ENCODE data around the gene INTS7.
A peak's percentile ranks its signal among the peaks of the same experiment; 100 is the strongest.
"Not testable (repeated sequence)": the region's sequence is repeated elsewhere in the genome, so short reads cannot be mapped to it uniquely, and the experiment has no call there.

The INTS7 gene

DNA sequence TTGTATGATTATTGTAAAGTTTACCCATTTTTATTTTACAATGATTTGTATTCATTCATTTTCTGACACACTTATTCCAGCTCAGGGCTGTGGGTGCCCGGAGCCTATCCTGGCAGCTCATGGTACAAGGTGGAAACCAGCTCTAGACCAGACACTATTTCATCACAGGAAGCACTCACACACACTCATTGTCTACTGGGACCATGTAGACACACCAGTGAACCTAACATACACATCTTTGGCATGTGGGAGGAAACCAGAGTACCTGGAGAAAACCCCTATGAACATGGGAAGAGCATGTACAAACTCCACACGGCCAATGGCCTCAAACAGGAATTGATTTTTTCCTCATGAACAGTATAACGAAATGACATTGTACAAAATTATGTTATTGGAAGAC lies 2.5 kb upstream of the INTS7 start:
- no peak for DNase-seq (ENCODE audit: low read depth, low spot score)

DNA sequence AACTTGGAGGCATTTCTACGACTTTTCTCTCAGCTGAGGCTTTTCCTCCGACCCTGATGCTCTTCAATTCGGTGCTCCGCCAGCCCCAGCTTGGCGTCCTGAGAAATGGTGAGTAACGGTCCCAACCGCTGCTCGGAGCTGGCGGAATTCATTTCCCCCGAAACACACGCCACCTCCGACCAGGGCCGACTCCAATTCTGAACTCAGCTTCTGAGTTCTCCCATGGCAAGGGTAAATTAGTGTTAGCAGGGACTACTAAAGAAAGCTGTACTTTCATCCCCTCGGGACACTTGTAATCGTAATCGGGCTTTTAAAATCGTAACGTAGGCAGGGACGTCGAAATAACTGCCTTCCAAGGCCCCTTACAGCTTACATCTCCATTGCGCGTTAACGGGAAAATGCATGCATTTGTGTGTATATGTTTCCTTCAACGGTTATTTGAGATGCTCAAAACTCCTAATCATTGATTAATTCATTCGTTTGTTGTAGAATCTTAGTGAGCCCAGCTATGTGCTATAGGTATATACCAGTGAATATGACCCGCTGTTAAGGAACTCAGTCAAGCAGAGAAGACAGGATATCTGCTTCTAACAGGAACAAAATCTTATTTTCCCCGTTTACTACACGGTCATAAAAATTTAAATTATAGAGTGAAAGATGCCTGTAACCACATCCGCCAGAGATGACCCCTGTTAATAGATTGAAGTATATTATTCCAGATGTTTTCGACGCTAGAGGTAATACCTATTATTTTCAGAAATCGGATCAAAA lies 663 bp upstream of the INTS7 start:
- DNase-seq (ENCODE audit: low read depth, low spot score) = no peak

DNA sequence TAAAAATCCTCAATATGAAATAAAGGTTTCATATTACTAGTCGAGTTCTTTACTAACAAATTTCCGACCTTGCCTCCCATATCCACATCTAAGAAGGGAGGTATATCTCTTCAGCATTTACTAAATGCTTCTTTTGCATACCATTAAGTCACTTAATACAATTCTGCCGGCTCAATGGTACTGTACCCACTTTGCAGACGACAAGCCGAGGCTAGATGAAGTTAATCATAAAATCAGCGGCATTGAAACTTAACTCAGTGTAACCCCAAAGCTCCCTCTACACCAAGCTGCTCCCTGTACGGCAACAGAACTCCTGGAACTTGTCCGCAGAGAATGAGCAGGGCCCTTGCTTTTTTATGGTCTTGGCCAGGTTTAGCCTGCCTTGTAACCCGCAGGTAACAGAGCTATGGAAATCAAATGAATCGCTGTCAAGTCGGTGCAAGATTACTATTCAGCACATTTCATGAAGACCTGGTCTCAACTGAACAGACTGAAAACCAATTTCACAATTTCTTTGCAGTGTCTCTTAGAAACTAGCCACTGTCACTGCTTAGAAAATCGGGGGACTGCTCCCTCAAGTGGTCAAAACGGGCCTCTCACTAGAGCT lies 738 bp downstream of the INTS7 start:
- no peak for DNase-seq (ENCODE audit: low read depth, low spot score)

DNA sequence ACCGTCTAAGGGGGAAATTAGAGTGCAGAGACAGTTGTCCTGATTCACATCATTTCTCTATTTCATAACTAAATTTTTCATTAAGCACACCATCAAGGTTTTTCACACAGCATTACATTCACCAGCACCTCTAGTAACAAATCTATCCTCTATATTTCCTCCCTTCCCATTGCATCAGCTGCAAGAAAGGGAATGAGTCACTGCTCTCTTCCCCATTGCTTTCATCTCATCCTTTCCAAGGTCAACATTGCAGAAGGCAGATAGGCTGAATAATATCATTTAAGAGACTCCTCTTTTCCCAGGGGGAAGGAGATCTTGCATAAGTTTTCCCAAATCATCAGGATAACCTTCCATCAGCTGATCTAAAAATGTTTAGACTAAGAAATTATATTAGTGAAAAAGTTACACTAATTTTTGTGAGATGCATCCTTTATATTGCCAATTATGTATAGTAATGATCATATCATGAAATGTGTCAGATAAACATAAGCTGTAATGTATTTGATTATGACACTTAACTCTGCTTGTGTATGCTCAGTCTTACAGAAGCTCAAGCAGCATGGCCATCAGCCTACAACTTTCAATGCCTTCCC lies 4.3 kb downstream of the INTS7 start:
- DNase-seq (ENCODE audit: low read depth, low spot score) = no peak

DNA sequence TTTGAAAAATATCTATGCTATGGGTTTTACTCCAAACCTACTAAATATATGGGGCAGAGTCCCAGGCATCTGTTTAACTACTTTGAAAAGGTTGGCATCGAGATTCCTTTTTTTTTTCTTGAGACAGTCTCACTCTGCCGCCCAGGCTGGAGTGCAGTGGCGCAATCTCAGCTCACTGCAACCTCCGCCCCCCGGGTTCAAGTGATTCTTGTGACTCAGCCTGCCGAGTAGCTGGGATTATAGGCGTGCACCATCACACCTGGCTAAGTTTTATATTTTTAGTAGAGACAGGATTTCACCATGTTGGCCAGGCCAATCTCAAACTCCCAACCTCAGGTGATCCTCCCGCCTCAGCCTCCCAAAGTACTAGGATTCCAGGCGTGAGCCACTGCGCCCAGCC lies 7.6 kb downstream of the INTS7 start:
- DNase-seq (ENCODE audit: low read depth, low spot score) = not testable (repeated sequence)

DNA sequence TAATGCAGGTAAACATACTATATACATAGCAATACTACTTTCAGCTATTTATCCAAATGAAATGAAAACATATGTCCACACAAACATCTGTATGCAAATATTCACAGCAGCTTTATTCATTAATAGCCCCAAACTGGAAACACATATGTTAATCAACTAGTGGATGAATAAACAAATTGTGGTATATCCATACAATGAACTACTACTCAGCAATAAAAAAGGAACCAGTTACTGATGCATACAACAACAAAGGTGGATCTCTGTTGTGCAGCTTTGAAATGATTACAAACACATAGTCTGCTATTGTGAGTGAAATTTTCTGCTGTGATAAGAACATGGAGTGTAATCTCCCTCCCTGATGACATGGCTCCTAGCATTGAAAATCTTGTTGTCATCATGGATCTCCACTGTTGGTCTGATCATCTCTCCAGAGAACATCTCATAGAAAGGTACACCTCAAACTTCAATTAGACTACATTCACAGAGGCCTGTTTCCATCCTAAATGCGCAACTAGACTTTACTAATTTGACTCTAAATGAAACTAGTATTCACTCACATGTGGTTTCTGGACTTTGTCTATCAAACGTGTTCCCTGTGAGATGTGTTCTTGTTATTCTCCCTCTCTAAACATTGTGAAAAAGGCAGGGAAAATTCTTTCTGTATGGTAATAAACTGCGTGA lies 10.7 kb downstream of the INTS7 start:
- DNase-seq (ENCODE audit: low read depth, low spot score) = no peak

DNA sequence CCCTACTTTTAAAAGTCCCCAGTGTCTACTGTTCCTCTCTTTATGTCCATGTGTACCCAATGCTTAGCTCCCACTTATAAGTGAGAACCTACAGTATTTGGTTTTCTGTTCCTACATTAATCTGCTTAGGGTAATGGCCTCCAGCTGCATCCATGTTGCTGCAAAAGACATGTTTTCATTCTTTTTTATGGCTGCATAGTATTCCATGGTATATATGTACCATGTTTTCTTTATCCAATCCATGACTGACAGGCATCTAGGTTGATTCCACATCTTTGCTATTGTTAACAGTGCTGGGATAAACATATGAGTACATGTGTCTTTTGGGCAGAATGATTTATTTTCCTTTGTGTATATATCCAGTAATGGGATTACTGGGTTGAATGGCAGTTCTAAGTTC lies 12.4 kb downstream of the INTS7 start:
- not testable (repeated sequence) for DNase-seq (ENCODE audit: low read depth, low spot score)

DNA sequence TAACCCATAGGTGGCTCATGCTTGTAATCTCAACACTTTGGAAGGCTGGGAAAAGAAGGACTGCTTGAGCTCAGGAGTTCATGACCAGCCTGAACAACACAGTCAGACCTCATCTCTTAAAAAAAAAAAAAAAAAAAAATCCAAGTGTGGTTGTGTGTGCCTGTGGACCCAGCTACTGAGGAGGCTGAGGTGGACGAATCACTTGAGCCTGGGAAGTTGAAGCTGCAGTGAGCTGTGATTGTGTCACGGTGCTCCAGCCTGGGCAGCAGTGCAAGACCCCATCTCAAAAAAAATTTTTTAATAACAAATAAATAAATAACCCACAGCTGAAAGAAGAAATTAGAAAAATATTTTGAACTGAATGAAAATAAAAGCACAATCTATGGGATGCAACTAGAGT lies 13.8 kb downstream of the INTS7 start:
- DNase-seq (ENCODE audit: low read depth, low spot score) = no peak

DNA sequence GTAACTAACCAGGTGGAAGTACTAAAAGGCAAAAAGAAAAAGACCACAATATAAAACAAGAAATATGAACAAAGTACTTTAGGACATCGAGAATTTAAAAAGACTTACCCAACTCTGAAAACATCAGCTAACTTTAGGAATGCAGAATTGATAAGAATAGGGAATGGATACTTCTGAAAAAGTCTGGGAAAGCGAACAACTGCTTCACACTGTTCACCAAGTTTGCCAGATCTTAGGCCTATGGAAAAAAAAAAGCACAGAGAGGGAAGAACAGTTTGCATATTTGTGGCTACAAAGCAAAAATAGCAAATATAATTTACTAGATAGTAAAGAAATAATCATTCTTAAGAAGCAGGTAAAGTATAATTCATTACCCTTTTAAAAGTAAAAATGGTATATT lies 14.4 kb downstream of the INTS7 start:
- DNase-seq (ENCODE audit: low read depth, low spot score) = no peak

DNA sequence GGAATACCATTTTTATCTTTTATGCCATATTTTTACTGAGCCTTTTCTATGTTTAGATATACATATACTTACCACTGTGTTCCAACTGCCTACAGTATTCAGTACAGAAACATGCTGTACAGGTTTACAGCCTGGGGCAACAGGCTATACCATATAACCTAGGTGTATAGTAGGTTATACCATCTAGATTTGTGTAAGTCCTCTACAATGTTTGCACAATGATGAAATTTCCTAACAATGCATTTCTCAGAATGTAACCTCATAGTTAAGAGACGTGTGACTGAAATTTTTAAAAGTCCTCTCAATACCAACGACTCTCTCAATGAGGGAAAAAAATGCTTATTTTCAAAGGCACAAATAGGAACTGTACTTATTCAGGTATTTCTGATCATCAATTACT lies 21.7 kb downstream of the INTS7 start:
- no peak for DNase-seq (ENCODE audit: low read depth, low spot score)

DNA sequence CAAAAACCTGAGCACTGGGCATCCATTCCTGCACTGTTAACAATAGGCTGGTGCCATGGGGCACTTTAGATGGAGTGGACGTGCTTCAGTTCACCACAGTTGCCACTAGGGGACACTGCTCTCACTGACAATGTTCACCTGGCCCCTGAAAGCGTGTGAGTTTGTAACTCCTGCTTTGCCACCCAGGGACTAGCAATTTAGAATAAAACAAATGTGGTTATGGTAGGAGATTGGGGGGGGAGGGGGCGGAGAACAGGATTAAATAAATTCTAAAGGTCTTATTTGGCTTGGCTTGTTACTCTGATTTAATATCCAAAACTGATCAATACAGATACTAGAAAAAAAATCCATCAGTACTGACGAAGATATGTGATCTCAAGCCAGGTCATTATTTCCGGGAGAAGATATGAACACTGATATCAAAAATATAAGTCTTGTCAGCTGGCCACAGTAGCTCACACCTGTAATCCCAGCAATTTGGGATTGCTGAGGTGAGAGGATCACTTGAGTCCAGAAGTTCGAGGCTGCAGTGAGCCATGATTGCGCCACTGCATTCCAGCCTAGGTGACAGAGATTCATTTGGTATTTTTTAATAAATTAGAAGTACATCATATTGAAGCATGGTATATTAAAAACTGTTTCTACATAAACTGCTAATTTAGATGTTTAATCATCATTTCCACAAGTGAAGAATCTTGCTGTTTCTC lies 23.2 kb downstream of the INTS7 start:
- peak; percentile 68 for DNase-seq (ENCODE audit: low read depth, low spot score)

DNA sequence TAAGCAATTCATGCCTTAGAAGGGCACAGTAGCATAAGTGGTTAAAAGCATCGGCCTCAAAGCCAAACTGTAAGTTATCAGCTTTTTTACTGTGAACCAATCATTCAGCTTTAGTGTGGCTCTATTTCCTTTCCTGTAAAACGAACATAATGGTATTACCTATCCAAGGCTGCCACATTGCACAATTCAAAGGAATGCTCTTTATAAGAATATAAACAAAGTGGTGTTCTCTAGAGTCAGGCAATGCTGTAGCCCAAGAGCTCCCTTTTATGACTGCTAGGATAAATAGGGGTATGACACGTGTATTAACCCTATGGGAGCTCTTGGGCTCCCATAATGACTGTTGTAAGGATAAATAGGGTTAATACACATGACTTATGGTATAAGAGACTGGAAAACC lies 25.4 kb downstream of the INTS7 start:
- no peak for DNase-seq (ENCODE audit: low read depth, low spot score)

DNA sequence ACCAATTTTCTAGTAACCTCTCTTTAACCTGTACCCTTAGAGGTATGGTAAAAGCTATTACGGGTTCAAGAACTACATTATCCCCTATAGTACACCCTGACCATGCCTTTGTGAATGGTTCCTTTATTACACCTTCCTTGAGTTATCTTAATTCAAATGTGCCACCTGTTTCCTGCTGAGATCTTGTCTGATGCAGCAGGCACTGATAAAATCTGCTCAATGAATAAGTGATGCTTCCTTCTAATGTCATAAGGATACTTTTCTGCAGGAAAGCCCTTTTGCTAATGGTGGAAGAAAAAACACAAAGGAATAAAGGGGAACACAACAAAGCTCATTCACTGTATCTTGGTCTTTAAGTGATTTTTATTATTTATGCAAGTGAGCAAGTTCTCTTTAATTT lies 25.8 kb downstream of the INTS7 start:
- DNase-seq (ENCODE audit: low read depth, low spot score) = no peak

DNA sequence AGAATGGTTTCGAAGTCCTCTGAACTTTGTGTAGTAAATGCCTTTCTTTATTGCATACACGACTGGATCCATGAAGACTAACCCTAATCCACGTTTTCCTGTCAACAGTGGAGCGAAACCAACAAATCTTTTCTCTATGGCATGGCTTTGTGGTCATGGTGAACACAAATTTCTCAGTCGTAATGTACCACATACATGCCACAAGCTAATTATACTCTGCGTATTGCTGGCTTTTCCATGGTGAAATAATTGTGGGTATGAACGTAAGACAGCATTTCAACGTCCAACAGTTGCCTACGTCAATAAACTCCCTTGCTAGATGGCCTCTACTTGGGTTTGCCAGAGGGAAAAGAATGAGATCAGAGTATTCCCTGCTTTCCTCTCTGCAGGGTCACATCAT lies 27.5 kb downstream of the INTS7 start:
- DNase-seq (ENCODE audit: low read depth, low spot score) = no peak

DNA sequence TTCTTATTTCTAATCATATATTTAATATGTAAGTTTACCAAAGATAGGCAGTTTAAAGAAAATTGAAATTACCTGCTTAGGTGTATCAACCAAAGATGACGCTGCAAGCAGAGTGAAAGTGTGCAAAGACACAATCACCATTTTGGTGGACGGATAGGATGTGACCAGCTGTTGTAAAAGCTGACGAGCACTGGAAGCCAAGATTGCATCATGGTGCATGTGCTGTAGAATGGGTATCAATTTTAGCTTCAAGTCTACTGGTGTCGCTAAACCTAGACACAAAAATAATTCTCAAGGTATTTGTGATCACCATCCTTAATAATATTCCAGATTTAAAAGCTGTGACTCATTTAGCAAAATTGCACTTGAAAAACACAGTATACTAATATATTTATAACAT lies 28.2 kb downstream of the INTS7 start:
- no peak for DNase-seq (ENCODE audit: low read depth, low spot score)

DNA sequence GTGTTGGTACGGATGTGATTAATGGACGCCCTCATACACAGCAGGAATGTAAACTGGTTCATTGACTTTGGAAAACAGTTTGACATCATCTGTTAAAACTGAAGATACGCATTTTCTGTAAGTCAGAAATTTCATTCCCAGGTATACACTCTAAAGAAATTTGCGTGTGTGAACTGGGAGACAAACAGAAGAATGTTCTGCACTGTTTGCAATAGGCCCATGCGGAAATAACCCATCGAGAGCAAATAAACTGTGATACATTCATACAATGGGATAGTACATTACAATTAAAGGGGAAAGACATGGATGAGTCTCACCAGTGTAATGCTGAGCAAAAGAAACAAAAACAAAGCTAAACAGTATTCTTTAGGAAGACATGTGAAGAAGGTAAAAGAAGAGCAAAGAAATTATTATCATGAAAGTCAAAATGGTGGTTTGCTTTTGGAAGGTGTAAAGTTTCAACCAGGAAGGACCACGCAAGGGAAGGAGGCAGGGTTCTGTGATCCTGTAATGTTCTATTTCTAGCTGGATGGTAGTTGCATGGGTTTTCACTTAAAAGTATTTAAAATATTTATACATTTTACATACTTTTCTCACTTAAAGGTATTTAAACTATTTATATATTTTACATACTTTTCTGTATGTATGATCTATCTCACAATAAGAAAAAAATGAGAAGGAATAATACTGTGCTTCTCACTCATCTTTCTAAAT lies 30.3 kb downstream of the INTS7 start:
- no peak for DNase-seq (ENCODE audit: low read depth, low spot score)

DNA sequence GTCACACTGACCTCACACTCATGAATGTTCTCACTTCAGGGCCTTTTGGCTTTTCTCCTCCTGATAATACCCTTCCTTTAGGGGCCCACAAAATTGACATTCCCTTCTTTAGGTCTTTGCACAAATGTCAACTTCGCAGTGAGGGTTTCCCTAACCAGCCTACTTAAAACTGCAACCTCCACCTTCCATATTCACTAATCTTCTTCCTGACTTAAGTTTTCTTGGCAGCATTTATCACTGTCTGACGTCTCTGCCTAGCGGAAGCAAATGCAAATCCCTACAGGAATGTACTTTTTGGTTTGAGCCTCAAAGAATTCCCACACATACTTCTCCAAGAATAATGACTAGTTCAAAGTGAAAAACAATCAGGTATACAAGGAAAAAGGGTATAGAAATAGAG lies 32.8 kb downstream of the INTS7 start:
- DNase-seq (ENCODE audit: low read depth, low spot score) = no peak

DNA sequence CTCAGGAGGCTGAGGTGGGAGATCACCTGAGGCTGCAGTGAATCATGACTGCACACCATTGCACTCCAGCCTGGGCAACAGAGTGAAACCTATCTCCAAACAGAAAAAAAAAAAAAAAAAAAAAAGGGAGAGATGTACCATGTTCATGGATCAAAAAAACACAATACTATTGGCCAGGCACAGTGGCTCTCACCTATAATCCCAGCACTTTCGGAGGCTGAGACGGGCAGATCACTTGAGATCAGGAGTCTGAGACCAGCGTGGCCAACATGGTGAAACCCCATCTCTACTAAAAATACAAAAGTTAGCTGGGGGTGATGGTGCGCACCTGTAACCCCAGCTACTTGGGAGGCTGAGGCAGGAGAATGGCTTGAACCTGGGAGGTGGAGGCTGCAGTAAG lies 37.9 kb downstream of the INTS7 start:
- not testable (repeated sequence) for DNase-seq (ENCODE audit: low read depth, low spot score)

DNA sequence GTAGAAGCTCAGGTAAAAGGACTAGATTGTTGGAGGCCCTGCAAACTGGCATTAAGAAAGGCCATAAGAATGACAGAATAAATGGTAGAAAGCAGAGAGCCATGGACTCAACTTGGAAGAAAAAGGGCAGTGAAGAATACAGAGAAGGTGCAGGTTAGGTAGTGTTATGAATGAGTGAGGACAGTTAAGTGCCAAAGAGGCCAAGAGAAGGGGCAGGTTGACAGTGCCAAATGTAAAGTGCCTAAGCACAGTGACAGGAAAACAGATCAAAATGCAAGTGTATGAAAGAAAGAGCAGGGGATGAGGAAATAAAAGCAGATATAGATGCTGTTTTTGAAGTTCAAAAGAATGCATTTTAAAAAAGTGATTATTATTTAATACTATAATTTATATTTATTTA lies 43.7 kb downstream of the INTS7 start:
- DNase-seq (ENCODE audit: low read depth, low spot score) = no peak

DNA sequence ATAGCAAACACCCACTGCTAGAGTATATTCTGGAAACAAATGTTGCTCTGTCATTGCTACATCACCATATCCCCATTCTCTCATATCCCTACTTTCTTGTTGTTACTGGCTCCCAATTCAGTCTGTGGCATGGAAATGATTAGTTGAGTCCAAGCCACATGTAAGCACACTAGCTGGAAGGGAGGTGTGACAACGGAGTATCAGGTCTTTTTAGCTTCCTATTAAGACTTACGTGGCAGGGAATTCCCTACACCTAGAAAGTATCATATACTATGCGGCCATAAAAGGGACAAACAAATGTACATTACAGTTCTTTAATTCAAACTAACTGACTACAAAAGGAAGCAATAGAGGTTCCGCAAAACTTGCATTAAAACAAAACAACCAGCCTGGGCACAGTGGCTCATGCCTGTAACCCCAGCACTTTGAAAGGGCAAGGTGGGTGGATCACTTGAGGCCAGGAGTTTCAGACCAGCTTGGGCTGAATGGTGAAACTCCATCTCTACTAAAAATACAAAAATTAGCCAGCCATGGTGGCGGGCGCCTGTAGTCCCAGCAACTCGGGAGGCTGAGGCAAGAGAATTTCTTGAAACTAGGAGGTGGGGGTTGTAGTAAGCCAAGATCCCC lies 48.6 kb downstream of the INTS7 start:
- DNase-seq (ENCODE audit: low read depth, low spot score) = no peak
